Suprapubic skin (tissue), 3 donors: ENCODE results near the gene SCO2.

Experiments used
- POLR2A ChIP-seq, 2 donors: fragments of 450-650 bp; IDR thresholded peaks; one replicate each; pipeline ENCODE4 v1.6.1; 2017; ENCODE audit warnings: antibody characterized with exemption in 2 of 2, mild to moderate bottlenecking in 2 of 2, moderate library complexity in 2 of 2
- TF ChIP-seq, protein P1 (sequence below), 2 donors: fragments of 200-600 bp in 1 of 2; fragments of 450-650 bp in 1 of 2; sonication (generic) in 1 of 2; IDR thresholded peaks; one replicate each; pipeline ENCODE4 v1.5.1; 2016 to 2019; ENCODE audit warnings: antibody characterized with exemption in 2 of 2, mild to moderate bottlenecking in 1 of 2, moderate library complexity in 1 of 2

DNA sequence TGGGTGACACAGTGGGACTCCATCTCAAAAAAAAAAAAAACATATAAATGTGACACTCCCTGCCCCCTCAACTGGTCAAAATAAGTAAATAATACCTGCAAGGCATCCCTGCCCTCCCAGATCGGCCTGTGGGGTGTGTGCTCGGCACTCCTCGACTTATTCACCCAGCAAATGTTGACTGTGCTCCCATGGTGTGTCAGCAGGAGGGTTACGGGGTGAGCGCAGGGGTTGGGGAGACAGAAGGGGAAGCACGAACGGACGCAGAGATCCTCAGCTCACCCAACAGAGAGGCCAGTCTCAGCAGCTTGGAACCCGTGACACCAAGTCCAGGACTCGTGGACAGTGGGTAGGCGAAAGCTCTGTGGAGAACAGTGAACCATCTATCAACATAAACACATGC lies 45.7 kb downstream of the SCO2 start:
- TF ChIP-seq, protein P1, sequence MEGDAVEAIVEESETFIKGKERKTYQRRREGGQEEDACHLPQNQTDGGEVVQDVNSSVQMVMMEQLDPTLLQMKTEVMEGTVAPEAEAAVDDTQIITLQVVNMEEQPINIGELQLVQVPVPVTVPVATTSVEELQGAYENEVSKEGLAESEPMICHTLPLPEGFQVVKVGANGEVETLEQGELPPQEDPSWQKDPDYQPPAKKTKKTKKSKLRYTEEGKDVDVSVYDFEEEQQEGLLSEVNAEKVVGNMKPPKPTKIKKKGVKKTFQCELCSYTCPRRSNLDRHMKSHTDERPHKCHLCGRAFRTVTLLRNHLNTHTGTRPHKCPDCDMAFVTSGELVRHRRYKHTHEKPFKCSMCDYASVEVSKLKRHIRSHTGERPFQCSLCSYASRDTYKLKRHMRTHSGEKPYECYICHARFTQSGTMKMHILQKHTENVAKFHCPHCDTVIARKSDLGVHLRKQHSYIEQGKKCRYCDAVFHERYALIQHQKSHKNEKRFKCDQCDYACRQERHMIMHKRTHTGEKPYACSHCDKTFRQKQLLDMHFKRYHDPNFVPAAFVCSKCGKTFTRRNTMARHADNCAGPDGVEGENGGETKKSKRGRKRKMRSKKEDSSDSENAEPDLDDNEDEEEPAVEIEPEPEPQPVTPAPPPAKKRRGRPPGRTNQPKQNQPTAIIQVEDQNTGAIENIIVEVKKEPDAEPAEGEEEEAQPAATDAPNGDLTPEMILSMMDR (IDR thresholded peaks at IDR 0.05) = no peak
- TF ChIP-seq POLR2A (IDR thresholded peaks at IDR 0.05) = no peak
